ENCODE measurements around the gene GBP5.
A peak's percentile ranks its signal among the peaks of the same experiment; 100 is the strongest.
"Not testable (repeated sequence)": the region's sequence is repeated elsewhere in the genome, so short reads cannot be mapped to it uniquely, and the experiment has no call there.

The GBP5 gene

GRCh38 chr1:89279011-89279466, 6.4 kb upstream of the GBP5 start:
- DNase-seq, result no peak

DNA sequence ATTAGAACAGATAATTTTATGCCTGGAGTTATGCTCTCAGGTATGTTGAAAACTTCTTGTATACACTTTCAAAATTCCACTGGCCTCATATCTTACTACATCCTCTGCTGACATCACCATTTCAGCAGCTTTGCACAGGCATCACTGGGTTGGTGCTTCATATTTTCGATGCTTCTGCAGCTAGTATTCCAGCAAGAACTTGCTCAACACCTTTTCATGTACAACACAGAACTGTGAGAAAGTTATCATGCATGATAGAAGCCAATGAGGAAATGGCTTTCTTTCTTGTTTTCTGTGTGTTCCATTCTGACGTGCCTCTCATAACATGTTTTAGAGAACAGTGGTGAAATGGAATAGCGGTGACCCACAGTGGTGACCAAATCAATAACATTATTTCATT, 5.1 kb upstream of the GBP5 start:
- no peak for DNase-seq

DNA sequence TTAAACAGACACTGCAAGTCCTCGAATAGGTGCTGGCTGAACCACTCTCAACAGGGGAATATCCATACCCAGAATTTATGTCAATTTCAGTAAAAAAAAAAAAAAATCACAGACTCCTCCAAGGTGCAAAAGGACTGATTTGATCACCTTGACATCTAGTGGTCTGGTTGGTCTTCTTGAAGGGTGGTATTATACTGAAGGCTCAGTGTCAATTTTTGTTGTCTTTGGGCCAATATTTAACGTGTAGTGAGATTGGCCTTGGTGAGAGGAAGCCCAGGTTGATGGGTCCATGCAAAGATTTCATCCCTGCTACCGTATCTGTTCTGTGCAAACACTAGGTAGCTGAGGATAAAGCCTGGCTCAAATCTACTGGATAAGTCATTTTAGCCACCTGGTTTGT, 4.0 kb upstream of the GBP5 start:
- DNase-seq, result no peak

DNA sequence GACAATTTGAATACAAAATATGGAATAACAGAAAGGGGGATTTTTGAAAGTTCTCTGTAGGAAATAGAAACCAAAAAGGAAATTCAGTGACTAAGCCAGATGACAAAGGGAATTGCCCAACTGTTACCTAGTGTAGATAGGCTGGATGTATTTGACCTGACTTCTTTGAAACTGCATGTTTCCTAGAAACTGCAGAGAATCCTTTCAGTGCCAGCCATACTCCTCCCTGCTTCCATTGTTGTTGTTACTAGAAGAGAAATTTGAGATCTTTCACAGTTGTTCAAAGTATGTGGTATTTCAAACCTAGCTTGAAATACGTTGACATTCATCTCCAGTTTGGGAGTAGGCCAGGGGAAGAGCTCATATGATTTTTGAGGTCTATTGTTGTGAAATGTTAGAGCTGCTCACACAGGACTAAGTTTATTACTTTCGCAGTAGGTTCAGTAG, 1.8 kb upstream of the GBP5 start:
- no peak for DNase-seq

DNA sequence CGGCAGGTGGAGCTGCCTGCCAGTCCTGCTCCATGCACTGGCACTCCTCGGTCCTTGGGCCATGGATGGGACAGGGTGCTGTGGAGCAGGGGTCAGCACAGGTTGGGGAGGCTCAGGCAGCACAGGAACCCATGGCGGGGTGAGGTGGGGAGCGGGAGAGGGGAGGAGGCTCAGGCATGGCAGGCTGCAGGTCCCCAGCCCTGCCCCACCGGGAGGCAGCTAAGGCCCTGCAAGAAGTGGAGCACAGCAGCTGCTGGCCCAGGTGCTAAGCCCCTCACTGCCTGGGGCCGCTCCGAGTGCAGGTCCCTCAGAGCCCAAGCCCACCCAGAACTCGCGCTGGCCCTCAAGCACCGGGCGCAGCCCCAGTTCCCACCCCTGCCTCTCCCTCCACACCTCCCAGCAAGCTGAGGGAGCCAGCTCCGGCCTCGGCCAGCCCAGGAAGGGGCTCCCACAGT, 691 bp upstream of the GBP5 start:
- no peak for DNase-seq

GRCh38 chr1:89271341-89272015, 1.2 kb downstream of the GBP5 start:
- DNase-seq, result no peak

- DNase-seq, result no peak
These were observed 2.2 kb downstream of the GBP5 start for GRCh38 chr1:89270423-89270822.

GRCh38 chr1:89269277-89269676, 3.4 kb downstream of the GBP5 start:
- DNase-seq, result no peak

DNA sequence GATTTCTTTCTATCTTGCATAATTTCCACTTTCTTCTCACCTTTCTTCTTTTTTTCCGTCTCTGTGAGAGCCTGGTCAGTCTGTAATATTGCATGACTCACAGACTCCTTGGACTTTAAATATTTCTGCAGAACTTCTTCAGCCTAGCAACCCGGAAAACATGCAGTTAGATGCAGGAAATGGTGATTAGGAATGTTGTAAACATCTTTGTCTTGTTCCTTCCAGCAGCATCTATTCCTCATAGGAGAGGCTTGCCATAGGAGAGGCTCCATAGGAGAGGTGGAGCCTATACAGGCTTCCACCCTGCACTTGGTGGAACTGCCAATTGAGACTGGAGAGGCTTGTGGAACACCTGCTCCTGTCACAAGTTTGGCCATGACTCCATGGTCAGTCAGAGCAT, 10.0 kb downstream of the GBP5 start:
- DNase-seq, result no peak

DNA sequence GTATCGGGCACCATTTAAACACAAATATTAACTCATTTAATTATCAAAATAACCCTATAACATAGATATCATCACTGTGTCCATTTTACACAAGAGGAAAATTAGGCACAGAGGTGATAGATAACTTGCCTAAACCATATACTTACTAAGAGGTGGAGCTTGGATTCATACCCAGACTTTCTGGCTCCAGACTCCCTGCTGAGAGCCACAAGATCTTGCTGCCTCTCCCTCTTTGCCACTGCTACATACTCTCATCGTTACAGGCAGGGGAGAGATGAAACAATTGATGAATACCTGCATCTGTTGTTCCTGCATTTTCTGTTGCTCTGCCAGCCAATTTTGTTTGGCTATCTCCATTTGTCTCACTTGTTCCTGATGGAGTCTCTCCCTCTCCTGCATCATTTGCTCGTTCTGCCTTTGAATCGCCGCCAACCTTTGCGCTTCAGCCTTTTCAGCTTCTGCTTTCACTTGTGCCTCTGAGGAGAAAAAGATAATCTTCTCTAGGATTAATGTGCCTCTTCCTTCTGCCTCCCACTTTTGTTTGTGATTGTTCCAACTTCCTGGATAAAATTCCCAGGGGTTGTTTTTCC, 10.6 kb downstream of the GBP5 start:
- DNase-seq, result no peak

GRCh38 chr1:89260566-89261255, 11.9 kb downstream of the GBP5 start:
- no peak for DNase-seq

DNA sequence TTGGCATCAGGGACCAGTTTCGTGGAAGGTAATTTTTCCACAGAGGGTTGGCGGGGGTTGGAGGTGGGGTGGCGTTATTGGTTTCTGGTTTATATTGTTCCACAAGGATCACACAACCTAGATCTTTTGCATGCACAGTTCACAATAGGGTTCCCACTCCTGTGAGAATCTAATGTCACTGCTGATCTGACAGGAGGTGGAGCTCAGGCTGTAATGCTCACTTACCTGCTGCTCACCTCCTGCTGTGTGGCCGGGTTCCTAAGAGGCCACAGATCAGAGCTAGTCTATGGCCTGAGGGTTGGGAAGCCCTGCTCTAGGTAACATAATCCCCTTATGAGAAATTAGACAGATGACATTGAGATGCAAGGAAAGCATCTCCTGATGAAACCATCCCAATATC, 12.6 kb downstream of the GBP5 start:
- no peak for DNase-seq

DNA sequence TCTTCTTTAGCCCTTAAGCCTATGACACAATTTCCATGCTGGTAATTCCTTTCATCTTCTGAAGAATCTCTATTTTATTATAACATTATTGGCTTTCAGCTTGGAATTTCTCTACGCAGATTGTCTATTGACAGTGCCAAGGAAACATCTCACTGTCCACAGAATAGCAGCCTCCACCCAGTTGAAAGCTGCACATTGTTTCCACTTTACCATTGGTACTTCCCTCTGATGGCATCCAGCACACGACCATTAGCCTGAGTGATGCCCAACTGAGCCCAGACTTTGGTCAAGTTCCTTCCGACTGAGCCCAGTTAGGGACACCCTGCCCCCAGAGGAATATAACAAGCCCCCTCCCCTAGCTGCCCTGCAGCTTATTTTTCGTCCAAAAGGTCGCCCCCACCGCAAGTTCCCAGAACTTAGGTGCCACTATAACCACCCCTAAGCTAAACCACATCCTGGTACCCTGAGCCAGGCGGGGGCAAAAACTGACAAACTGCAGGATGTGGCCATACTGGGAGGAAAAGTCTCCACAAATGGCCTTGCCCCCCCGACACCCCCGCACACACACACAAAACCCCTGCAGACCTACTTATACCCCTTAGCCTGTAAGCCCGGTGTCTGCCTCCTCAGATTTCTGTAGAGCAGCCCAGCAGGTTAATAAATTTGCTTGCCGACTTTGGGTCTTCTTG, 13.2 kb downstream of the GBP5 start:
- peak in 1 of 2 donors; percentile 35 for DNase-seq

GRCh38 chr1:89257041-89257440, 15.6 kb downstream of the GBP5 start:
- DNase-seq, result no peak

GRCh38 chr1:89255581-89255980, 17.1 kb downstream of the GBP5 start:
- not testable (repeated sequence) for DNase-seq

- DNase-seq, result no peak
These were observed 17.9 kb downstream of the GBP5 start for GRCh38 chr1:89254658-89255287.

DNA sequence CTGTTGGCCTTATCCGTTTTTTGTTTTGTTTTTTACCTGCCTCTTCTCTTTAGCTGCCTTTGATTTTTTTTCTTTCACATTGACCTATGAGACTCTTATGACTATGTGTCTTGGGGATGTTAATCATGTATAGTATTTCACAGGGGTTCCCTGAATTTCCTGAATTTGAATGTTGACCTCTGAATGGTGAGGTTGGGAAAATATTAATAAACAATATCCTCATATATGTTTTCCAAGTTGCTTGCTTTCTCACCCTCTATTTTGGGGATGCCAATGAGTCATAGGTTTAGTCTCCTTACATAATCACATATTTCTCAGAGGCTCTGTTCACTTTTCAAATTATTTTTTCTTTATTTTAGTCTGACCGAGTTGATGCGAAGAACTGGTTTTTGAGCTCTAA, 29.6 kb downstream of the GBP5 start:
- no peak for DNase-seq
